A549 (cell line): ENCODE measurements around the gene DUSP3. TPM values are rescaled to one million over a fixed set of nuclear protein-coding genes. Genes with fewer than 3 reads are reported as not detected.

ENCODE experiments used
- ATAC-seq, 2 experiments: fragments of 200-7000 bp in 1 of 2; fragments of >200 bp in 1 of 2; cut with Nextera tagmentation in 1 of 2; cut with Tn5 transposase in 1 of 2; 3 replicates each; pipeline versions ENCODE4 v1.8.0 to v1.9.1; 2018 to 2020; ENCODE audit warnings: mild to moderate bottlenecking in 1 of 2, moderate library complexity in 1 of 2
- CTCF ChIA-PET: fragments of 300-600 bp; sonication (Branson Sonifier 250); formaldehyde crosslinking; extraction: SDS; loops from one replicate; lab custom pipeline; 2021; ENCODE audit warnings: antibody characterized with exemption, inconsistent platforms; lab: Yijun Ruan, JAX
- POLR2A ChIA-PET: fragments of 350-600 bp; formaldehyde crosslinking; extraction: SDS; loops from one replicate; lab custom pipeline; 2021; ENCODE audit warnings: antibody characterized with exemption, inconsistent platforms; lab: Yijun Ruan, JAX
- DNase-seq, 2 experiments: peaks; one replicate each; pipeline versions ENCODE4 v3.0.0 to v3.0.0-alpha.2; 2011 to 2016; ENCODE audit warnings: low read depth in 1 of 2, low spot score in 1 of 2
- FAIRE-seq: peaks from 2 replicates; lab custom pipeline; 2011; peaks lifted over from hg19 to GRCh38; lab: Jason Lieb, UNC
- H3K27ac ChIP-seq, 2 experiments: fragments of >200 bp; sonication (Bioruptor Twin); formaldehyde crosslinking; 3 replicates each; pipeline ENCODE4 v1.5.1; 2016 to 2017
- H3K4me1 ChIP-seq: fragments of >200 bp; sonication (Bioruptor Twin); formaldehyde crosslinking; 3 replicates; pipeline ENCODE4 v1.6.1; 2016
- H3K4me2 ChIP-seq: fragments of >200 bp; sonication (Bioruptor Twin); formaldehyde crosslinking; 3 replicates; pipeline ENCODE4 v1.6.1; 2016
- H3K4me3 ChIP-seq: fragments of >200 bp; sonication (Bioruptor Twin); formaldehyde crosslinking; 3 replicates; pipeline ENCODE4 v1.5.1; 2016
- H3K9me3 ChIP-seq: fragments of >200 bp; sonication (Bioruptor Twin); formaldehyde crosslinking; 3 replicates; pipeline ENCODE4 v1.6.1; 2016
- BCL3 ChIP-seq: fragments of >200 bp; sonication (Bioruptor Twin); formaldehyde crosslinking; IDR thresholded peaks from 3 replicates; pipeline ENCODE4 v1.6.1; 2016
- CEBPB ChIP-seq, 2 experiments: fragments of >200 bp in 1 of 2; sonication (Bioruptor Twin) in 1 of 2; formaldehyde crosslinking in 1 of 2; IDR thresholded peaks; 2 replicates each; pipeline ENCODE4 v1.6.1; 2012 to 2016
- EHF ChIP-seq: fragments of 250-450 bp; sonication (Bioruptor Pico); IDR thresholded peaks from 2 replicates; pipeline ENCODE4 v1.5.0; 2020; ENCODE audit warnings: mild to moderate bottlenecking
- EP300 ChIP-seq, 2 experiments: fragments of >200 bp; sonication (Bioruptor Twin); formaldehyde crosslinking; IDR thresholded peaks; 2 replicates in 1 of 2; 3 replicates in 1 of 2; pipeline ENCODE4 v1.6.1; 2016 to 2017
- ESRRA ChIP-seq: fragments of 150-350 bp; IDR thresholded peaks from 2 replicates; pipeline ENCODE4 v1.6.1; 2014; ENCODE audit warnings: mild to moderate bottlenecking, low read length, borderline replicate concordance
- FOSB ChIP-seq: fragments of 250-450 bp; sonication (Bioruptor Pico); IDR thresholded peaks from 2 replicates; pipeline ENCODE4 v1.5.0; 2020; ENCODE audit warnings: mild to moderate bottlenecking, moderate library complexity
- FOSL2 ChIP-seq, 2 experiments: fragments of 450-650 bp in 1 of 2; fragments of >200 bp in 1 of 2; sonication (Bioruptor Twin) in 1 of 2; formaldehyde crosslinking; IDR thresholded peaks; 2 replicates each; pipeline versions ENCODE4 v1.5.0 to v1.6.1; 2016 to 2020; ENCODE audit warnings: mild to moderate bottlenecking in 1 of 2, moderate library complexity in 1 of 2
- FOXS1 ChIP-seq: fragments of 250-450 bp; sonication (Bioruptor Pico); IDR thresholded peaks from 2 replicates; pipeline ENCODE4 v1.5.0; 2020; ENCODE audit warnings: mild to moderate bottlenecking, moderate library complexity
- GATA3 ChIP-seq: IDR thresholded peaks from 2 replicates; pipeline ENCODE4 v1.6.1; 2012; ENCODE audit warnings: borderline replicate concordance
- HEYL ChIP-seq: fragments of 250-450 bp; sonication (Bioruptor Pico); IDR thresholded peaks from 2 replicates; pipeline ENCODE4 v1.8.0; 2021; ENCODE audit warnings: mild to moderate bottlenecking, moderate library complexity
- HOXB5 ChIP-seq: fragments of 250-450 bp; sonication (Bioruptor Pico); IDR thresholded peaks from 2 replicates; pipeline ENCODE4 v1.5.0; 2020; ENCODE audit warnings: mild to moderate bottlenecking, moderate library complexity
- JUNB ChIP-seq: fragments of >200 bp; sonication (Bioruptor Twin); formaldehyde crosslinking; IDR thresholded peaks from 2 replicates; pipeline ENCODE4 v1.6.1; 2016
- MAFK ChIP-seq: fragments of 450-650 bp; IDR thresholded peaks from 2 replicates; pipeline ENCODE4 v1.6.1; 2014; ENCODE audit not compliant: partially characterized antibody
- MAX ChIP-seq: IDR thresholded peaks from 2 replicates; pipeline ENCODE4 v1.6.1; 2012
- NFE2L2 ChIP-seq: fragments of 150-350 bp; conservative IDR thresholded peaks from 2 replicates; pipeline ENCODE4 v1.6.1; 2014; ENCODE audit warnings: low read length
- POLR2A ChIP-seq: IDR thresholded peaks from 2 replicates; pipeline ENCODE4 v1.6.1; 2012; ENCODE audit warnings: mild to moderate bottlenecking, low read length
- POLR2AphosphoS2 ChIP-seq: conservative IDR thresholded peaks from 2 replicates; pipeline ENCODE4 v1.6.1; 2012; ENCODE audit warnings: low read length, improper control_type of control experiment, inconsistent platforms
- RAD21 ChIP-seq, 2 experiments: fragments of >200 bp in 1 of 2; sonication (Bioruptor Twin) in 1 of 2; formaldehyde crosslinking in 1 of 2; IDR thresholded peaks in 1 of 2; conservative IDR thresholded peaks in 1 of 2; 2 replicates in 1 of 2; 3 replicates in 1 of 2; pipeline ENCODE4 v1.6.1; 2012 to 2018; ENCODE audit warnings: inconsistent platforms in 1 of 2
- RCOR1 ChIP-seq: fragments of 150-350 bp; IDR thresholded peaks from 2 replicates; pipeline ENCODE4 v1.6.1; 2014; ENCODE audit warnings: antibody characterized with exemption, low read length, low read depth
- REST ChIP-seq: fragments of 200-600 bp; sonication (generic); IDR thresholded peaks from 2 replicates; pipeline ENCODE4 v1.6.1; 2016; ENCODE audit warnings: antibody characterized with exemption, mild to moderate bottlenecking, moderate library complexity
- RNF2 ChIP-seq: fragments of 200-600 bp; sonication (generic); IDR thresholded peaks from 2 replicates; pipeline ENCODE4 v1.6.1; 2016; ENCODE audit warnings: low read depth, mild to moderate bottlenecking, antibody characterized with exemption, moderate library complexity, borderline replicate concordance
- ZNF302 ChIP-seq: fragments of 250-450 bp; sonication (Bioruptor Pico); IDR thresholded peaks from 2 replicates; pipeline ENCODE4 v1.9.0; 2021; ENCODE audit warnings: inconsistent platforms, mild to moderate bottlenecking, moderate library complexity
- WGBS: methylation state at CpG from one replicate; pipeline ENCODE4 v1.1.6; 2017; ENCODE audit errors: missing lambda C conversion rate; 5-methylcytosine and 5-hydroxymethylcytosine counted together
- polyA plus RNA-seq, 4 experiments: library from polyadenylated mRNA; depleted of rRNA in 3 of 4; stranded (reverse); fragments of >200 nt; fragmentation: RNase III in 1 of 4; extraction: RNeasy Plus Mini Kit Qiagen cat#74134 plus additional on column Dnase treatment in 1 of 4; gene quantifications; 2 replicates in 3 of 4; 3 replicates in 1 of 4; pipeline ENCODE4 v1.2.3, GENCODE V29; 2011 to 2017

The DUSP3 gene
- polyA plus RNA-seq, 2 of the 4 experiments (the other 2 are of a cell fraction), result 60.0 to 62.2 TPM

- FAIRE-seq (no peak), ATAC-seq (no peak)
- Histone ChIP-seq H3K4me1 (peaks cover 17% of the 10 kb centered on the region), H3K4me3 (no peak overlapping the region), H3K4me2 (no peak overlapping the region)
- CTCF ChIA-PET, result interaction anchor here (0.6 to 13.9 kb wide), 7 partner anchors 11 to 151 kb away, joined by 3 to 180 read pairs (median 4); partner anchors contain the start of gene SOST
- 84% methylated on average over 8 of the region's 8 CpGs for WGBS
- POLR2A ChIA-PET, result no interaction called here
- TF ChIP-seq RCOR1, result no peak
- TF ChIP-seq POLR2A, result no peak
- TF ChIP-seq, all 56 proteins: peak for 0
- DNase-seq, result no peak
- H3K27ac ChIP-seq, result 0 out of 6 replicates have a peak overlapping the region, but pooled peaks of 1 of the 2 experiments have one; percentile 2
- no peaks in the 10 kb centered on the region for H3K9me3 ChIP-seq
These were observed 50.7 kb downstream of the DUSP3 start for GRCh38 chr17:43728081-43728480.

GRCh38 chr17:43723697-43724359 is 54.9 kb downstream of the DUSP3 start:
- Histone ChIP-seq H3K4me3 (no peak overlapping the region), H3K4me1 (peaks cover 48% of the 10 kb centered on the region), H3K27ac (peak overlapping the region; percentile 93 to 95), H3K9me3 (no peaks in the 10 kb centered on the region), H3K4me2 (peak overlapping the region; percentile 39)
- ATAC-seq (peak; percentile 72 to 74), DNase-seq (peak; percentile 85 to 94), FAIRE-seq (peak; percentile 98)
- CTCF ChIA-PET, result interaction anchor here (0.8 to 13.9 kb wide), 5 partner anchors 11 to 155 kb away, joined by 3 to 180 read pairs (median 4); partner anchors contain the start of gene SOST
- WGBS, result 32% methylated on average over 6 of the region's 6 CpGs
- no peak for TF ChIP-seq HOXB5 (CRISPR knock-in tag)
- TF ChIP-seq HEYL, result no peak
- TF ChIP-seq REST, result no peak
- TF ChIP-seq BCL3, result no peak
- no peak for TF ChIP-seq ZNF302
- TF ChIP-seq GATA3, result peak; percentile 62; the same call in 1 of the 2 replicates
- TF ChIP-seq MAX, result peak; percentile 54; the same call in 1 of the 2 replicates
- TF ChIP-seq RCOR1, result no peak
- TF ChIP-seq FOXS1 (CRISPR knock-in tag), result no peak
- 0 out of 5 replicates have a peak, but pooled peaks of 1 of the 2 experiments have one; percentile 28 for TF ChIP-seq RAD21 (conservative IDR thresholded peaks at IDR 0.05 in 1 of 2, IDR thresholded peaks at IDR 0.05 in 1 of 2)
- TF ChIP-seq EP300 (IDR thresholded peaks at IDR 0.05), result 0 out of 5 replicates have a peak, but pooled peaks of 1 of the 2 experiments have one; percentile 17
- TF ChIP-seq FOSL2 (IDR thresholded peaks at IDR 0.05), result peak; percentile 42
- TF ChIP-seq FOSL2 (CRISPR knock-in tag; IDR thresholded peaks at IDR 0.05), result peak; percentile 86
- TF ChIP-seq EHF (CRISPR knock-in tag), result no peak
- TF ChIP-seq POLR2AphosphoS2, result no peak
- TF ChIP-seq MAFK, result peak; percentile 29
- 0 out of 2 replicates have a peak, but pooled peaks have one; percentile 13 for TF ChIP-seq NFE2L2
- TF ChIP-seq JUNB, result 0 out of 2 replicates have a peak, but pooled peaks have one; percentile 39
- peak; percentile 17 to 85; a peak in 3 of 4 replicates for TF ChIP-seq CEBPB (IDR thresholded peaks at IDR 0.05)
- no peak for TF ChIP-seq FOSB (CRISPR knock-in tag)
- TF ChIP-seq ESRRA, result no peak
- TF ChIP-seq RNF2, result no peak
- POLR2A ChIA-PET, result no interaction called here
